Epithelial cell of prostate (primary cell): Measurements from ENCODE around the gene AKT1.
"Not testable (repeated sequence)": the region's sequence is repeated elsewhere in the genome, so short reads cannot be mapped to it uniquely, and the experiment has no call there.

Source experiments
- DNase-seq: peaks from one replicate; pipeline ENCODE4 v3.0.0-alpha.2; 2011; ENCODE audit warnings: low read depth, low spot score
- H3K27ac ChIP-seq: fragments of 450-650 bp; 2 replicates; pipeline ENCODE4 v1.5.1; 2017; ENCODE audit warnings: mild to moderate bottlenecking

AKT1 gene

DNA sequence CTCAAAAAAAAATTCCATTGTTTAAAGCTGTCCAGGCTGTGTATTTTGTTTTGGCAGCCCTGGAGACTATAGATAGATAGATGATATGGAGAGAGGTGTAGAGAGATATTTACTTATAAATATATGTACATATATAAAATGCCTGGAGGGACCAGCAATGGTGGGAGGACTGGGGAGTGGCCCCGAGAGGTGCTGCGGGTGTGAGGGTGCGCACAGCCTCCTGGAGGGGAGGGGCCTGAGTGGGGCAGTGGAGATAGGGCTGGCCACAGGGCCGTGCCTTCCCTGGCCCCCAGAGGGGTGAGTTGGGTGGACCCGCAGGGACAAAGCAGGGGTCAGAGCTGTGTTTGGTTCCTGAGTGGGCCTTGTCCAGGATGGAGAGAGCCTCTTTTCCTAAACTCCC is 65.1 kb downstream of the AKT1 start:
- no peak overlapping the region for H3K27ac ChIP-seq

DNA sequence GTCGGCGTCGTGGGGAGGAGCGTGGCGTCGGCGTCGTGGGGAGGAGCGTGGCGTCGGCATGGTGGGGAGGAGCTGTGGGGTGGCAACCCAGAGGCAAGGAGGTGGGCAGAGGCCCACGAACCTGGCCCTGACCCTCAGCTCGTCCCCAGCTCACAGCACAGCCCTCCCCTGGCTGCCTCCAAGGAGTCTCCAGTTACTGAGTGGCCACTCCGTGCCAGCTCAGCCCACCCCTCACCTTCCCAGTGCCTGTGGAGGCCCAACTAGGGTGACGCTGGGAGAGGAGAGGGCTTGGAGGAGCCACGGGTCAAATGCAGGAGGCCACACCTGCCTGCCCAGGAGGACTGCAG is 65.7 kb downstream of the AKT1 start:
- H3K27ac ChIP-seq = no peak overlapping the region
- DNase-seq = no peak

More for the DNA sequence above, 65.1 kb downstream of the AKT1 start:
- no peak for DNase-seq

- not testable (repeated sequence) for DNase-seq
These were observed 66.2 kb downstream of the AKT1 start for GRCh38 chr14:104729176-104729834.

GRCh38 chr14:104728631-104729030 is 66.9 kb downstream of the AKT1 start:
- DNase-seq = no peak
- no peak overlapping the region for H3K27ac ChIP-seq

More at GRCh38 chr14:104729176-104729834, 66.2 kb downstream of the AKT1 start:
- H3K27ac ChIP-seq = not testable (repeated sequence)

DNA sequence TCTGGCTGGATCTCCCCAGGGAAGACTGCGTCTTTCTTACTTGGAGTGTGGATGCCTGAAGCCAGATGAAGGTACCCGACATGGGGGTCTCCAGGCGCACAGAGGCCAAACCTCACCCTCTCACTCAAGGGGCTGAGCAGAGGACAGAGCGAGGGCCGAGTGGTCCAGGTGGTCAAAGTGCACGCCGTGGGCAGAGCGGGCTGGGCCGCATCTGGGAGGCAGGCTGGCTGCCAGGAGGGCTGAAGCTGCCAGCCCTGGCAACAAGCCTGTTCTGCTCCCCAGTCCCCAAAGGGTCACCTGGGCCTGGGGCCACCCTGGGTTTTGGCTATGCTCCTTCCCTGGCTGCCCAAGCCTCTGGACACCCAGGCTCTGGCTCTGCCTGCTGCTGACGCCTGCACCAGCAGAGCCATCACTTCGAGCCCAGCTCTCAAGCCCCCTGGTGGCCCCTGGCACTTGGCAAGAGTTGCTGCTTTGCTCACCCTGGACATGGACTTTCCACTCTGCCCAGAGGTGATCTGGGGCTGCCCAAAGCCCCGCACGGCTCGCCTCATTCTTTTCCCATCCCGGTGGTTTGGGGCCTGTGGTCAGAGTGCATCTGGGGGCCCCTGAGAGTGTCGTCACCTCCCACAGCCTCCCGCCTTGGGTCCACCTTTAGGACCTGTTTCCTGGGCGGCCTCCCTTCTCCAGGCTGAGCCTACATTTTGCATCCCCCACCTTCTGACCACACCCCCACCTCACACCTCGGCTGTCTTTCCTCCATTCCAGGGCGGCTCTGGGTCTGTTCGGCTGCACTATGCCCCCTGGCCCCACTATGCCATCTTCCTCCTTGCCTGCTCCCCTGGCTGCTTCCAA is 68.7 kb downstream of the AKT1 start:
- no peak overlapping the region for H3K27ac ChIP-seq
- no peak for DNase-seq

- no peak for DNase-seq
- H3K27ac ChIP-seq = no peak overlapping the region
These were observed 69.6 kb downstream of the AKT1 start for GRCh38 chr14:104725772-104726548.

GRCh38 chr14:104724981-104725771 is 70.4 kb downstream of the AKT1 start:
- DNase-seq = no peak
- H3K27ac ChIP-seq = no peak overlapping the region

GRCh38 chr14:104724407-104724980 is 71.1 kb downstream of the AKT1 start:
- no peak overlapping the region for H3K27ac ChIP-seq
- DNase-seq = no peak

DNA sequence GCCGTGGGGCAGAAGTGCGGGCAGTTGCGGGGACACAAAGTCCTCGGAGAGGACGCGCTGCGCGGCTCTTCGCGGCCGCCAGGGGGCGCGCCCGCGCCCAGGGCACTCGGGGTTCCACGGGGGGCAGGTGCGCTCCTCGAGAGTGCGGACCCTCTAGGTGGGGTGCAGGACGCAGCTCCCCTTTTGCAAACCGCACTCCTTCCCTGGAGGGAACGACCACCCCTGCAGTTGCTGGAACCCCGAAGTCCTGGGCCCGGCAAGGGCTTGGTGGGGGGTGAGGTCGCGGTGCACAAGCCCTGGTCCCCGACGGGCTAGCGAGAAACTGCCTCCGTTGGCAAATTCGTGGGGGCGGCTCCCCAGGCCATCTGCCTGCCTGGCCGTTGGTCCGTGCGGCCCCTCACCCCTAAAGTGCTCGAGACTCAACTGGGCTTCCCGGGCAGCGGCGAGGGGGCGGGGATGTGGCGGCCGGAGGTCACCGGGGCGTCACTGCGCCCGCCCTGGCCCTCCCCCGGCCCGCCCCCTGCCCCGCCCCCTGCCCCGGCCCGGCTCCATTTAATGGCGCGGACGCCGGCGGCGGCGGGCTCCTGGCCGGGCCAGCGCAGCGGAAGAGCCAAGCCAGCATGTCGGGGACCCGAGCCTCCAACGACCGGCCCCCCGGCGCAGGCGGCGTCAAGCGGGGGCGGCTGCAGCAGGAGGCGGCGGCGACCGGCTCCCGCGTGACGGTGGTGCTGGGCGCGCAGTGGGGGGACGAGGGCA is 71.7 kb downstream of the AKT1 start, which contains the start of gene ADSS1:
Gene ADSS1, plus strand, starts transcription at position 579 of the 756 bp plus-strand sequence. Its CDS starts 42 bp downstream, at position 621.
- no peak for DNase-seq
- no peak within 1 kb of the TSS for H3K27ac ChIP-seq

GRCh38 chr14:104722938-104723650 is 72.5 kb downstream of the AKT1 start:
- no peak for DNase-seq
- H3K27ac ChIP-seq = no peak overlapping the region

DNA sequence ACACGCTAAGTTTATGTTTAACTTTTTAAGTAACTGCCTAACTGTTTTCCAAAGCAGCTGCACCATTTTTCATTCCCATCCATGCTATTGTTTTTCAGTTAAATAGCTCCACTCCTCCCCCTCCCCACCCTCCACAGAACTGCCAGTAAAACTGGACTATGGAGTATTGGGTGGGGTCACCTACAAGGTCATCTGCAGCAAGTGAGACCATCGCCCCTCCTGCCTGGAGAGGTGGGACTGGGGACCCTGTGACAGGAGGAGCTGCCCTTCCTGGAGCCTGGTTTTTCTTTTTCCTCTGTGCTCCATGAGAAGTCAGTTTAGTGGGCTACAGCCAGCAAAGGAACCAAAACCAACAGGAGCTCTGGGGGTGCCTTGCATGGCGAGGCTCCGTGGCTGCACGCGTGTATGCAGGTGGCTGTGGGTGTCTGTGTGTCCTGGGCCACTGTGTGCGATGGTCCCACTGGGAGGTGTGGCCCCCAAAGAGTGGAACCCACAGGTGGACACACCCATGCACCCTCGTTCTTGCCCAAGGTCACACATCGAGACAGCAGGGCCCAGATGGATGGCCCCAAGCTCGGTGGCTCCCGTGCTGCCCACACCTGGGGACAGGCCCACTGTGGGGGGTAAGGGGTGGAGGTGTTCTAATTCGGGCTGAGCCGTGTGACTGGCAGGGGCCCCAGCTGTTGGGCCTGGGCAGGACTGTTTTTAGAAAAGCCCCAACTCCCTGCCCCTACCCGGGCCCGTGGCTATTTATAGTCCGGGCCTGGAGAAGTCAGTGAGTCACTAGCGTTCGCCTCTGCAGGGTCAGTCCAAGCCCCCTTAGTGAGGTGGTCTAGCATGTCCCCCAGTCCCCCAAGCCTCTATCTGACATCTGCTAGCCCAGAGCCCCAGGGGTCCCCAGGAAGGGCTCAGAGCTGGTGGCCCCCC is 73.8 kb downstream of the AKT1 start:
- no peak for DNase-seq
- H3K27ac ChIP-seq = no peak overlapping the region
